Hepatic stellate cell (primary cell): ENCODE results near the gene DUS1L.
A peak's percentile ranks its signal among the peaks of the same experiment; 100 is the strongest.

ENCODE experiments used
- DNase-seq: peaks from one replicate; pipeline ENCODE4 v3.0.0; 2011; ENCODE audit warnings: low spot score

DUS1L gene

DNA sequence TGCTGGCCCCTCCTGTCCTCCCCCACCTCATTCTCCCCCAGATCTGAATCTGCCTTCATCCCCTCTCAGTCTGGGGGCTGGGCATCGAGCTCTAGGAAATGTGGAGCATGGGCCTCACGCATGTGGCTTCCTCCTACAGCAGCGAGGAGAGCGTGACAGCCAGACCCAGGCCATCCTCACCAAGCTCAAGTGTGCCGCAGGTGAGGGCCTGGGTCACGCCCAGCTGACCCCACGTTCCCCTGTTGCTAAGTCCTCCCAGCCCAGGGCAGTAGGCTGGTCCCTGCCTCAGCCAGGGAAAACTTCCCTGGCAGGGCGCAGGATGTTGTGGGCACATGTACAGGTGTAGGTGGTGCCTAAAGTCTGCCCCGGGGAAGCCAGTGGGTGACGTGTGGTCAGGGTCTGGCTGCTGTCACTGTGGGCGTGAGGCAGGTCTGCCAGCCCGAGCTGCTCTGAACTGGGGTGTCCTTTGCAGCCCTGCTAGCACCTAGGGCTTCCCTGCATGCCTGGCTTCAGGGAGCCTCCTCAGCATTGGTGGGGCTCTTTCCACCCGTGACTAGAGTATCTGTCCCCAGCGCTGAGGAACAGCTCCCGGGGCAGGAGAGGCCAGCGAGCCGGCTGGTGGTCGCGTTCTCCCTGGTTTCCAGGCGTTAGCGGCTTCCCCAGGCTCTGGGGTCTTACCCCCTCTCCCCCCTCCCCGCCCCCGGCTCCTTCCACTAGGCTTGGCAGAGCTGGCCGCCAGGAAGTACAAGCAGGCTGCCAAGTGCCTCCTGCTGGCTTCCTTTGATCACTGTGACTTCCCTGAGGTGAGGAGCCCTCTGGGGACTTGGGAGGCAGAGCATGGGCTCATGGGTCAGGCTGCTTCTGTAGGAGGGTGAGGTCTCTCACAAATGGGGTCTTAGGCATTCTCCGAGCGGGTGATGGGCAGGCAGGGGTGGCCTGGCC is 10.3 kb downstream of the DUS1L start:
- no peak for DNase-seq

DNA sequence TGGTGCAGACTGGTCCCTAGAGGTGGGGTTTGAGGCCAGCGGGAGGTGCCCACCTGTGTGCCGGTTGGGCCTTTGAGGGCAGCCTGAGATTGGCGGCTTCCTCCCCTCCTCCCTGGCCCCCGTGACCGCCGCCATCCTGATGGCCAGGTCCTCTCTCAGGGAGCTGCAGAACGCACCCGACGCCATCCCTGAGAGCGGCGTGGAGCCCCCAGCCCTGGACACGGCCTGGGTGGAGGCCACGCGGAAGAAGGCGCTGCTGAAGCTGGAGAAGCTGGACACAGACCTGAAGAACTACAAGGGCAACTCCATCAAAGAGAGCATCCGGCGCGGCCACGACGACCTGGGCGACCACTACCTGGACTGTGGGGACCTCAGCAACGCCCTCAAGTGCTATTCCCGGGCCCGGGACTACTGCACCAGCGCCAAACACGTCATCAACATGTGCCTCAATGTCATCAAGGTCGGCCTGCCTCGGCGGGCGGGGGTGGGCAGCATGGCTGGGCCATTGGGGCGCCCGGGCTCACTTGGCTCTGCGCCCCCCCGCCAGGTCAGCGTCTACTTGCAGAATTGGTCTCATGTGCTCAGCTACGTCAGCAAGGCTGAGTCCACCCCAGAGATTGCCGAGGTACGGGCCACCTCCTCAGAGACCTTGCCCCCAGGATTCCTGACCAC is 11.1 kb downstream of the DUS1L start:
- no peak for DNase-seq

DNA sequence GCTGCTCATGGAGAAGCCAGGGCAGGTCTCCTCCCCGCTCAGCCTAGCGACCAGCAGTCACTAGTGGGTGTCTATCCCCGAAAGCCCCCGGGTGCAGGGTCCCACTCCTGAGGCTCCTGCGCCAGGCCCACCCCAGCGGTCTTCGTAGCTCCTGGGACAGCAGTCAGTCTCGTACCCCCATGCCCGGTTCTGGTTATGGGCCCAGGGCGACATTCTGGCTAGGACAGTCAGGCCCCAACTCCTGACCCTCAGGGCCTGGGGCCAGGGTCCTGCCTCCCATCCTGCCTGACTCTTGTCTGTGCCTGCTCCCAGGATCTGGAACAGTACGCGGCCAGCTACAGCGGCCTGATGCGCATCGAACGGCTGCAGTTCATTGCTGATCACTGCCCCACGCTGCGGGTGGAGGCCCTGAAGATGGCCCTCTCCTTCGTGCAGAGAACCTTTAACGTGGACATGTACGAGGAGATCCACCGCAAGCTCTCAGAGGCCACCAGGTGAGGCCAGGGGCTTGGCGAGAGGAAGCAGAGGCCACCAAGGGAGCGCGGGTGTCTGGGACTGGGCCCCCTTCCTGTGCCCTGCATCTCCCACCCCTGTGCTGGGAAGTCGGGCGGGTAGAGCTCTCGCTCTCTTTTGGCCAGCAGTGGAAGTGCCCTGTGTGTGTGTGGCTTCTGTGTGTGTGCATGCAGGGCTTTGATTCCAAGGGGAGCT is 11.9 kb downstream of the DUS1L start:
- no peak for DNase-seq

DNA sequence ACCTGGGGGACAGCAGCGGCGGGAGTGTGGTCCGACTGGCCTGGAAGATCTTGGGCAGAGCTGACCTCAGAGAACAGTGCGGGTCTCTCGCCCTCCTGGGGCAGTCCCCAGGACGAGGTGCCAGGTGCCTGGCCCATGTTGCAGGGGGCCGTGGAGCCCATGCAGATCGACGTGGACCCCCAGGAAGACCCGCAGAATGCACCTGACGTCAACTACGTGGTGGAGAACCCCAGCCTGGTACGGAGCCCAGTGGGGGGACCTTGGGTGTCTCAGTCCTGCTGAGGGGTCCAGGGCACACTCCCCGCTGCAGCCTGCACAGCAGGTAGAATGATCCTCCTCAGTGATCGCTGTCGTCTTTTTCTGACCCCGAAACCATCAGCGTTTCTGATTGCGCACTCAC is 12.5 kb downstream of the DUS1L start:
- DNase-seq, result no peak

DNA sequence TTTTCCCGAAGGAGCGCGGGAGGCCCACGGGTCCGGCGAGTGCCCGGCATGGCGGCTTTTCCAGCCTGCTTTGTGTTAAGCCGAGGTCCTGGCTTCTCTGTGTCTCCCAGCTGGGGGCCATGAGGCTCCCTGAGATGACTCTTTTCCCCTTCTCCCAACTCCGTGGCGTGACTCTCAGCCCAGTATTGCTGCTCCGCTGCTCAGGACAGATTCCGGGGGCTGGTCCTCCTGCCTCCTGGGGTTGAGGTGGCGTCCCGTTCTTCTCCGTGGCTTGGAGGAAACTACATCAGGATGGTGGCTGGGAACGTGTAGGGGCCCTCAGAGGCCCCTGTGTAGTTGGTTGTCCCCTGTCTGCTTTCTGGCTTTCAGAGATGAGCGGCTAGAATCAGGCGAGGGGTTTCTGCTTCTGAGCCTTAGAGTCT is 13.0 kb downstream of the DUS1L start:
- peak; percentile 37 for DNase-seq

DNA sequence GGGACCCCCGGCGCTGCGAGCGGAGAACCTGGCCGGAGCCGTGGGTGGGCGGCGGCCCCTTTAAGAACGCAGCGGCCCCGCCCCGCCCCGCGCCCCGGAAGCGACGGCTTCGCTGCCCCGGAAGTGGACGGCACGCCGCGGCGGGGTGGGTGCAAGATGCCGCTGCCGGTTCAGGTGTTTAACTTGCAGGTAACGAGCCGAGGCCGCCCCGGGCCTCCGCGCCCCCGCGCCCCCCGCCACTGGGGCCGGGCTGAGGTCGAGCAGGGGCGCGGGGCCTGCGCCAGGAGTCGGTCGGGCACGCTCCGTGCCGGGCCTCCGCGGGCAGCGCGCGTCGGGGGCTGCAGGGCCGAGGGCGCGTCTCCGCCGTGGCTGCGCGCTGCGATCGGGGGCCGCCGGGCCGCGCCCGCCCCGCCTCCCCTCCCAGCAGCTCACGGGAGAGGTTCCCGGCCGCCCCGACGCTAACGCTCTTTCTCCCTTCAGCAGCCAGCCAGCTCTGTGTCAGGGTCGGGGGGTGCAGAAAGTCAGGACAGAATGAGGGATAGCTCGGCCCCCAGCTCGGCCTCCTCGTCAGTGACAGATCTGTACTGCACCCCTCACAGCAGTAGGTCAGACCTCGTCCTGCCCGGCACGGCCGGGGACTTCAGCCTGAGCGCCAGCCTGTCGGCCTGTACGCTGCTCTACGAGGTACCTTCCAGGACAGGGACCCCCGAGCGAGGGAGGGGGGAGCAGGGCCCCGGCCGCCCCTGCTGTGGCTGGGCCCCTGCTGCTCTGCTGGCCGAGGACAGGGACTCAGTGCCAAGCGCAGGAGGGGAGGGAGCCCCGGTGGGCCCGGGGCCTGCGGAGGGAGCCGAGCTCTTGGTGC is 13.6 kb downstream of the DUS1L start, which contains the start of the genes GPS1 and RFNG:
Gene GPS1 (plus strand): TSS at position 123 of the 862 bp plus-strand sequence. CDS start 34 bp downstream, at position 157.
Gene RFNG (minus strand): TSS at position 36 of the 862 bp plus-strand sequence. CDS start 45 bp downstream, outside the sequence.
- DNase-seq, result peak; percentile 88

DNA sequence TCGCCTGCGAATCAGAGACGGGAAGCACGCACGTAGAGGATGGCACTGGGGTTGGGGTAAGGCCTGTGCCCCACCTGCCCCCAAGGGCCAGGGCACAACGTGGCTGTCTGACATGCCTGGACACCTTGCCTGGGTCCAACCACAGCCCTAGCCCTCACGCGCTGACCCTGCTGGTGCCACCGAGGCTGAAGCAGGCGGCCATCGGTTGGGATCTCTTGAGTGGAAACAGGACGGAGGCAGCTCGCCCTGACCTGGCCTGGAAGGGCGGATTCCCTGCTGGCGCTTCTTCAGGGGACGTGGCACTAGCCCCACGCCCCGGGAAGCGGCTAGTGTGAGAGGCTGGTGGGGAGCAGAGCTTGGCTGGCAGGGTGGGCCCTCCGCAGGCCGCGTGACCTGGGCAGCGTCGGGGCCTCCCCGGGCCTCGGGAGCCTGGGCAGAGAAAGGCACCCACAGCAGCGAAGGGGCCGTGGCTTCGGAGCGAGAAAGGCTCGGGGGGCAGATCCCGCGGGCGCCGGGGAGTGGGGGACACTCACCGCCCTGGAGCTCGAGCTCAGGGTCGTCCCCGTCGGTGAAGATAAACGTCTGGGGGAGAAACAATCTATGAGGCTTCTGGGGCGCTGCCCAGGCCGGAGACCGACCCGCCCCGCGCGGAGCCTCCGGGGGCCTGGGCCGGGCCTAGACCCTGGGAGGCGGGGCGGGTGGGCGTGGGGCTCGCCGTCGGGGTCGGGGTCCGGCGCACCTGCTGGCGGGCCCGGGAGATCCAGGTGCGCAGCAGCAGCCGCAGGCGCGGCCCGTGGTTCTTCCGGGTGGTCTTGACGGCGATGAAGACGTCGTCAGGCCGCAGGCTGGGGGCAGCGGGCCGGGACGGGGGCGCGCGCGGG is 14.6 kb downstream of the DUS1L start:
- peak; percentile 29 for DNase-seq

DNA sequence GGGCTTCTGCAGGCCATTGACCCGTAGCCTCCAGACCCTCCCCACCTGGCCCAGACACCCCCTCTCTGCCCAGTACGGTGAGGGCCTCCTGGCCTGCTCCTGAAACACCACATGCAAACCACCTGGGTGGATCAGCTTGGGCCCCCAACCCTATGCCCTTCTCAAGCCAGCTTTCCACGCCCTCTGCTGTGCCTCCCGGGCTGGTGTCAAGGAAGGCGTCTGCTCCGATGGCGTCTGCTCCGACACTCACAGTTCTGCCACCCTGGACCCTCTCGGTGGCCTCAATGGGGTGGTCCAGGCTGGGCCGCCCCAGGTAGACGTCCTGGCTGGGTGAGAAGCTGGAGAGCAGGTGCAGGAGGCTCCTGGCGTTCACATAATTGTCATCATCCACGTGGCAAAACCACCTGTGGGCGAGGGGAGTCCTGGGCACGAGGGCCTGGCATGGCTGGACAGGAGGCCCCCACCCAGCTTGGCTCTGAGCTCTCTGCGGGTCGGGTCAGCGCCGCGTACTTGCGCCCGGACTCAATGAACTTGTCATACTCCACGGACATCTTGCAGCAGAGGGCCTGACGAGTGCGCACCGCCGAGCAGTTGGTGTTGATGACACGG is 15.3 kb downstream of the DUS1L start:
- DNase-seq, result no peak

DNA sequence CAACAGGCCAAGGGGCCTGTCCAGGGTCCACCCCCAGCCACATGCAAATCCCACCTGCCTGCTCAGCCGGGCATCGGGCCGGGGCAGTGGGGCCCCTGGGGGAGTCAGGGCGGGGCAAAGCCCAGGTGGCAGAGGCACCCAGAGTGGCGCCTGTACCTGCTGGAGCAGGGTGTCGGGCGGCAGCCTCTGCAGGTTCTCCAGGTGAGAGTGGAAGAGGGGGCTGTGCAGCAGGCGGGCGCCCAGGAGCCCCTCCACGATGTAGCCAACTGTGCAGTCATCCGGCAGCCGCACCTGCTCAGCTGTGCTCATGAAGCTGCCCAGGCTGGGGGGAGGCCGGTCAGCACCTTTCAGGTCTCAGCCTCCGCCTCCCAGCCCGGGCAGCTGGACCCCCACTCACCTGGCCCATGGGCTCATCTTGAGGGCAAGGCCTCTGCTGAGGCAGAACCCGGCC is 16.1 kb downstream of the DUS1L start:
- no peak for DNase-seq

DNA sequence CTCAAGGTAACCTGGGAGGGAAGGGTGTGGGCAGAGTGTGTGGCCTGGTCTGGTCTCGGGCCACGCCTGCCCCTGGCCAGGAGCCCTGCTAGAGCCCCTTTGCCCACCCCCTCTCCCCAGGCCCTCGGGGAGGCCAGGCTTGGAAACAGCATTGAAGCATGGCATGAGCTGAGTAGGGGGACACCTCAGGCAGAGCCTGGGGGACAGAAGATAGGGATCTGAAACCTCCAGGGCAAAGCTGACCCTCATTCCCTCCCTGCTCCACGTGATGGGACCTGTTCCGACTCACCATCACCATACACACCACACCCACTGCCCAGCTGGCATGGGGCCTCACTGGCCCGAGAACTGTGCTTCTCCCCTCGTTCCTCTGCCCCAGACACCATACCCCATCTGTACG is 16.5 kb downstream of the DUS1L start:
- DNase-seq, result no peak

DNA sequence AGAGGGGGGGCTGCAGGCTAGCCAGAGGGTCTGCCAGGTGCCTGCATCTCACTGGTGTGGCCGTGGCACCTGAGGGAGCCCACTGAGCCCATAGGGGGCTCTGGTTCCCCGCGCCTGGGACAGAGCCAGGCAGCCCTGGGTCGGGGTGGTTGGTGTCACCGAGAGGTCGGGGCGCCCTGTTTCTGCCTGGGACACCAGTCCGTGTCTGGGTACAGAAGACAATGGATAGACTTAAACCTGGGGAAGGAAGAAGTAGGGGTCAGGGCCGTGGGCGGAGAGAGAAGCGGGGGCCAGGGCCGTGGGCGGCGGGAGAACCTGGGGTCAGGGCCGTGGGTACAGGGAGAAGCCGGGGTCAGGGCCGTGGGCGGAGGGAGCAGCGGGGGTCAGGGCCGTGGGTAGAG is 17.0 kb downstream of the DUS1L start:
- no peak for DNase-seq

DNA sequence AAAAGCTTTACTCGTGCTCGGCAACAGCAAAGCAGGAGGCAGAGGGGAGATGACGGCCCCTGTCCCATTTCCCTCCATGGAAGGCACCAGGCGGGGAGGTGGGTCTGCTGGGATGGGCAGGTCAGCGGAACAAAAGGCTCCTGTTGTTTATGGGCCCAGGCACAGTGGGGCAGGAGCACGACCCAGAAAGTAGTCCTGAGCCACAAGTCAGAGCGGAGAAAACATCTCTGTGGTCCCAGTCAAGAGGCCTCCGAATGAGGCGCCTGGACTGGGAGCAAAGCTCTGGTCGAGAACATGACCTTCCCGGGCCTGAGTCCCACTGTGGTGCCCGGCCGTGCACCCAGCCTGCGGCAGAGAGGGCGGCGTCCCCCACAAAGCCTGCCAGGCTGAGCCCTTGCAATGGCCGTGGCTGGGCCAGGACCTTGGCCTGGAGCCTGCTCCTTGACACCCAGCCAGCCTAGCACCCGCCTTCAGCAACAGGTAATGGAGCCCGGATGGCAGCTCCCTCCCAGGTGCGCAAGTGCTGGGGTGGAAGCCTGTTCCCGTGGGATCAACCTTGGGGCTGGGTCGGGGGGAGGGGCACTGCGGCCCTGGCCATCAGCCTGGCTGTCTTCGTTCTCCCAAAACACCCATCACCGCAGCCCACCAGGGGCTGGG is 17.6 kb downstream of the DUS1L start:
- DNase-seq, result no peak

DNA sequence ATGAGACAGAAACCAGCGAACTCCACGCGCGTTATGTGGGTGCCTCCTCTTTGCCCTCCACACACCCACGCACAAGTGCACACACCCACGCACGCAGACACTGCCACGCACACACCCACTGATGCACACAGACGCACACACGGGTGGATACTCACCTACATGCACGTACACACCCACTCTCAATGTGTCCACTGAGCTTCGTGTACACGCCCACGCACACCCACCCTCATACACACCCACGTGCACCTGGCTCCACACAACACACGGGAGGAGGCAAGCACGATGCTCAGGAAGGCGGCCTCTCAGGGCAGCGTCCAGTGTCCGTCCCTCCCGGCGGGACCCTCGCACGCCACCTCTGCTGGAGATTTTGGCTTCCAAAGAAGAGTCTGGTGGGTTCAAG is 18.2 kb downstream of the DUS1L start:
- no peak for DNase-seq

DNA sequence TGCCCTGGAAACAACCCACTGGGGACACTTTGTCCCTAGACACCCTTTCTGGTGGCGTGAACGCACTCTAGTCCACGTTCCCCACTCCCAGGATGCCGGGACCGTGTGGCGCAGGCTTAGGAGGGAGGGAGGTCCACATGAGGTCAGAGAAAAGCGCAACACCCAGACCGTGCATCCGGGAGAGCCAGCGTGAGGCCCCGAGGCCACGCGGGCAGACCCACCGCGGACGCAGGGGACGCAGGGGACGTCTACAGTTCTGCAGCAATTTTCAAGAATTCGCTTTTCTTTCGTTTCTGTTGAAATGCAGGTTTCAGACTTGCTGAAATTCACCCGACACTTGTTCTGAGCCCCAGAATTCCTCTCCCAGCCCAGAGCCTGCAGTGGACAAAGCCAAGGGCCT is 18.7 kb downstream of the DUS1L start:
- no peak for DNase-seq

DNA sequence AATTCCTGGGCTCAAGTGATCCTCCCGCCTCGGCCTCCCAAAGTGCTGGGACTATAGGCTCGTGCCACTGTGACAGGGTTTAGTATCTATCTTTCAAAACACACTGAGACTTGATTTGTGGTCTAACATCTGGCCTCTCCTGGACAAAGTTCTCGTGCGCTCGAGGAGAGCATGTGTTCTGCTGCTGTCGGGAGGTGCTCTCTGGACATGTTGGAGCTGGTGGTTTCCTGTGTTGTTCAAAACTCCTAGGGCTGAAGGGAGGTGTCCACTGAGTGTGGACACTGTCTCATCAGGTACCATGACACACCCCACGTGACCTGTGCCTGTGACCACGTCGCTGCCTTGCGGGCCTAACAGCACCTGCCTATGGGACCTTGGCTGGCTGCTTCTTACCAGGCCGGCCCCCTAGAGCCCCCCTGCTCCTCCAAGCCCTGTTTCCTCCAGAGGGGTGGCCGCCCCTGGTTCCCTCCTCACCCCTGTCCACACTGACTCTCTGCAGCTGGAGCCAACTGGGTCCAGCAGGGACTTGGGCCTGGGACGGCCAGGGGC is 19.6 kb downstream of the DUS1L start:
- DNase-seq, result no peak

DNA sequence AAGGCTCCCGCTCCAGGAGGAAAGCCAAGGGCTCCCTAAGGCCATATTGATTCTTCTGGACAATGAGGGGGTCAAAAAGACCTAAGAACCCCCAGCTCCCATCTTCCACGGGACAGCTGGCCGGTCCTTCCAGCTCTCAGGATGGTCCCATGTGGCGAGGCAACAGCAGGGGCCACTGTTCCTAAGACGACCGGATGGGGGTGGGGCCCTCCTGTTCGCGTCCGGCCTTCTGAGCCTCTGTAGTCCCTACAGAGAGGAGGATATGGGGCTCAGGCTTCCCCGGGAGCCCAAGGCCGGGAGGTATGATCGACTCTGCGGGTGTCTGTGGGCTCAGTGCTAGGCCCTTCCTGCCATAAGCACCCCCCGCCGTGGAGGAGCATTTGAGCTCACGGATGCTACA is 22.1 kb downstream of the DUS1L start:
- DNase-seq, result no peak

DNA sequence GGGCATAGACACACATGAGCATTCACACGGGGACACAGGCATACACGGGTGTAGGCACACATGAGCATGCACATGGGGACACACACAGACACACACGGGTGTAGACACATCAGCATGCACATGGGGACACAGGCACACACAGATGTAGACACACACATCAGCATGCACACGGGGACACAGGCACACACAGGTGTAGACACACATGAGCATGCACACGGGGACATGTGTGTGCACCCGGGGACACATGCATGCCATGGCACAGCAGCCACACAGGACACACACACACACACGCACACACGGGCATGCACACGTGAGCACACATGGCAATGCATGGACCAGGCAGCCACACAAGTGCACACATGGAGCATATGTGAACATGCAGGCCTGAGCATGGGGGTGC is 23.0 kb downstream of the DUS1L start:
- no peak for DNase-seq

DNA sequence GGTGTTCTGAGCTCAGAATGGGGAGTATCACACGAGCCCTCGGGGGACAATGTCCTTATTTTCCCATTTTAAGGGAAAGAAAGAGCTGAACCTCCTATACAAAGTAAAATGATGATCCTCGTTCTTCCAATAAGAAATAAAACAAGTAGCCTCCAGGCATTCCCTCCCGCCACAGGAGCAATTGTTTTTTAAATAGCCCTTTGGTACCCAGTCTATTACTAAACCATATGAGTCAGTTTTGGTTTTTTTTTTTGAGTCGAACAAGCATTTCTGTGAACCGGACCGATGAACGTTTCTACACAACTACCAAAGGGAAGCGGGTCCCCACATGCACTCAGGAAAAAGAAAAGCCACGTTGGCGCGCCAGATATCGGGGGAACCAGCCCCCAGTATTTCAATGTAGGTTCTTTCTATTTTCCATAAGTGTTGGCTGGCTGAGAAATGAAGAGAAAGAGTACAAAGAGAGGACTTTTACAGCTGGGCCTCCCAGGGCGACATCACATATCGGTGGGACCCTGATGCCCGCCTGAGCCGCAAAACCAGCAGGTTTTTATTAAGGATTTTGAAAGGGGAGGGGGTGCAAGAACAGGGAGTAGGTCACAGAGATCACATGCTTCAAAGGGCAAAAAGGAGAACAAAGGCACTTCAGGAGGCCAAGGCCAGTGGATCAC is 24.3 kb downstream of the DUS1L start:
- DNase-seq, result no peak
